ENCODE data around the gene PTPN7. TPM values are rescaled to one million over a fixed set of nuclear protein-coding genes. Genes with fewer than 3 reads are reported as not detected.

The PTPN7 gene
- total and polyA plus RNA-seq, 2 of the 13 experiments (the other 11 are each of a cell fraction or from before 2014, with no cell fraction given) = not detected

DNA sequence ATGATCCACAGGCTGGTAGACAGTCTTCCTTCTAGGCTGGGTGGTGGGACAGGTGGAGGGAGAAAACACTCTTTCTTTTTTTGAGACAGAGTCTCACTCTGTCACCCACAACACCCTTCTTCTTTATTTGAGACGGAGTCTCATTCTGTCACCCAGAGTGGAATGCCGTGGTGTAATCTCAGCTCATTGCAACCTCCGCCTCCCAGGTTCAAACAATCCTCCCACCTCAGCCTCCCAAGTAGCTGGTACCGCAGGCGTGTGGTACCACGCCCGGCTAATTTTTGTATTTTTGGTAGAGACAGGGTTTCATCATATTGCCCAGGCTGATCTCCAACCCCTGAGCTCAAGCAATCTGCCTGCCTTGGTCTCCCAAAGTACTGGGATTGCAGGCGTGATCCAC lies 34.8 kb downstream of the PTPN7 start:
- intact Hi-C loops (cut with micrococcal nuclease; ENCODE audit: unreplicated experiment) (no loop called here), in situ Hi-C loops (cut with HindIII; ENCODE audit: extremely low pct_ligation_motif_present, low pct_unique_long_range_greater_than_20kb) (no loop called here)
- TF ChIP-seq MTA1 (CRISPR knock-in tag; IDR thresholded peaks at IDR 0.05; ENCODE audit: borderline replicate concordance) (no peak), ZNF644 (CRISPR knock-in tag; IDR thresholded peaks at IDR 0.05; ENCODE audit: low read depth) (no peak), ZNF781 (CRISPR knock-in tag; IDR thresholded peaks at IDR 0.05; ENCODE audit: borderline replicate concordance, not compliant biosample characterization) (no peak), ZNF205 (CRISPR knock-in tag; IDR thresholded peaks at IDR 0.05) (no peak), FOXC1 (CRISPR knock-in tag; IDR thresholded peaks at IDR 0.05; ENCODE audit: borderline replicate concordance) (no peak), REL (CRISPR knock-in tag; conservative IDR thresholded peaks at IDR 0.05) (no peak), ZNF292 (CRISPR knock-in tag; IDR thresholded peaks at IDR 0.05; ENCODE audit: borderline replicate concordance, low read depth) (no peak), ZFX (CRISPR knock-in tag; IDR thresholded peaks at IDR 0.05; ENCODE audit: low read depth) (no peak), SIN3B (IDR thresholded peaks at IDR 0.05; ENCODE audit: low read length) (no peak), DNMT1 (CRISPR knock-in tag; IDR thresholded peaks at IDR 0.05) (no peak), SP4 (CRISPR knock-in tag; IDR thresholded peaks at IDR 0.05) (no peak), NPAS2 (CRISPR knock-in tag; IDR thresholded peaks at IDR 0.05; ENCODE audit: borderline replicate concordance) (no peak), ZNF703 (CRISPR knock-in tag; IDR thresholded peaks at IDR 0.05; ENCODE audit: borderline replicate concordance) (no peak), REPIN1 (CRISPR knock-in tag; IDR thresholded peaks at IDR 0.05; ENCODE audit: borderline replicate concordance, low read depth) (no peak)
- TF ChIP-seq, protein P1, sequence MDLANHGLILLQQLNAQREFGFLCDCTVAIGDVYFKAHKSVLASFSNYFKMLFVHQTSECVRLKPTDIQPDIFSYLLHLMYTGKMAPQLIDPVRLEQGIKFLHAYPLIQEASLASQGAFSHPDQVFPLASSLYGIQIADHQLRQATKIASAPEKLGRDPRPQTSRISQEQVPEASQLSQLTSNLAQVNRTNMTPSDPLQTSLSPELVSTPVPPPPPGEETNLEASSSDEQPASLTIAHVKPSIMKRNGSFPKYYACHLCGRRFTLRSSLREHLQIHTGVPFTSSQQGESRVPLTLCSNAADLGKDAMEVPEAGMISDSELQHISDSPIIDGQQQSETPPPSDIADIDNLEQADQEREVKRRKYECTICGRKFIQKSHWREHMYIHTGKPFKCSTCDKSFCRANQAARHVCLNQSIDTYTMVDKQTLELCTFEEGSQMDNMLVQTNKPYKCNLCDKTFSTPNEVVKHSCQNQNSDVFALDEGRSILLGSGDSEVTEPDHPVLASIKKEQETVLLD (CRISPR knock-in tag; IDR thresholded peaks at IDR 0.05; ENCODE audit: low read depth) = no peak
- BruUV-seq (replicated peaks) = no TSS peak
- FAIRE-seq (no peak), ATAC-seq (no peak), DNase-seq (ENCODE audit: low spot score) (no peak)
- Histone ChIP-seq H3K27me3 (ENCODE audit: control insufficient read depth in 1 of 2, insufficient read depth in 2 of 2, low read length in 2 of 2) (peaks cover 4 to 40% of the 10 kb centered on the region in 2 experiments; a peak in 4 of 5 replicates), H3K4me2 (ENCODE audit: low read depth, low read length) (no peak overlapping the region), H3K36me3 (replicated peaks in 1 of 2; ENCODE audit: control insufficient read depth in 1 of 2, insufficient read depth in 2 of 2, low read length in 2 of 2) (no peaks in the 10 kb centered on the region), H4K20me1 (ENCODE audit: insufficient read depth, low read length) (no peaks in the 10 kb centered on the region), H3K79me2 (ENCODE audit: insufficient read depth, low read length) (no peaks in the 10 kb centered on the region), H2AFZ (ENCODE audit: low read length) (no peak overlapping the region), H3K9ac (ENCODE audit: insufficient read depth, low read depth, low read length) (no peak overlapping the region), H3K4me1 (ENCODE audit: insufficient read depth, low read length) (peaks cover 6% of the 10 kb centered on the region; the same call in 1 of the 2 replicates), H3K27ac (ENCODE audit: extremely low read length, insufficient read depth, low read length) (no peak overlapping the region), H3K4me3 (replicated peaks in 1 of 3; ENCODE audit: insufficient read depth in 1 of 3, low read depth in 2 of 3, low read length in 3 of 3) (no peak overlapping the region), H3K9me3 (ENCODE audit: low read length) (no peaks in the 10 kb centered on the region)
- WGBS (ENCODE audit: low lambda C conversion rate) = 36% methylated on average over 8 of the region's 8 CpGs
- CTCF ChIA-PET (ENCODE audit: low intra/inter-chr PET ratio, low total read pairs) = no interaction called here
- POLR2A ChIA-PET = no interaction called here
